HG02588 (cell line): ENCODE data around the gene ANKRD7.
"Not testable (repeated sequence)": the region's sequence is repeated elsewhere in the genome, so short reads cannot be mapped to it uniquely, and the experiment has no call there.

Experiments
- ATAC-seq: cut with Tn5 transposase; IDR thresholded peaks from one replicate; pipeline ENCODE4 v1.9.1; 2021; ENCODE audit warnings: mild to moderate bottlenecking, moderate library complexity; ENCODE audit not compliant: unreplicated experiment

Gene ANKRD7

GRCh38 chr7:118232837-118233236, 8.3 kb downstream of the ANKRD7 start:
- no peak for ATAC-seq

- ATAC-seq: no peak
These were observed 9.3 kb downstream of the ANKRD7 start for GRCh38 chr7:118233799-118234198.

DNA sequence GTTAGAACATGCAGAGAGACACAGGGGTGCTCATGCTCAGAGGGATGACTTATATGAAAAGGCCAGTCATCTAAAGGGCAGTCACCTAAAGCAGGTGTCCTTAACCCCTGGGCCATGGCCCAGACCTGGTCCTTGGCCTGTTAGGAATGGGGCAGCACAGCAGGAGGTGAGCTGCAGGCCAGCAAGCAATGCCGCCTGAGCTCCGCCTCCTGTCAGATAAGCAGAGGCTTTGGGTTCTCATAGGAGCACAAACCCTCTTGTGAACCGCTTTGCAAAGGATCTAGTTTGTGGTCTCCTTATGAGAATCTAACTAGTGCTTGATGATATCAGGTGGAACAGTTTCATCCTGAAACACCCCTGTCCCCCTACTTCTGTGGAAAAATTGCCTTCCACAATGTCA, 14.5 kb downstream of the ANKRD7 start:
- no peak for ATAC-seq

DNA sequence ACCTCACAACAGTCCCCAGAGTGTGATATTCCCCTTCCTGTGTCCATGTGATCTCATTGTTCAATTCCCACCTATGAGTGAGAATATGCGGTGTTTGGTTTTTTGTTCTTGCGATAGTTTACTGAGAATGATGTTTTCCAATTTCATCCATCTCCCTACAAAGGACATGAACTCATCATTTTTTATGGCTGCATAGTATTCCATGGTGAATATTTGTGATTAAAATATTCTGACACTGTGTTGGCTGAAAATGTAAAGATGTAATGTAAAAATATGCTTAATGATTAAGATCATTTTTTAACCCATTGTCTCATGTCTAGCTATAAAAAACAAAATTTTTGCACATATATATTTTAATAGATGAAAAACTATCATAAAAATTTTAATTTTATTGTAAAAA, 15.8 kb downstream of the ANKRD7 start:
- not testable (repeated sequence) for ATAC-seq

GRCh38 chr7:118243695-118244094, 19.2 kb downstream of the ANKRD7 start:
- ATAC-seq: no peak

- no peak for ATAC-seq
These were observed 20.9 kb downstream of the ANKRD7 start for GRCh38 chr7:118245267-118246040.

DNA sequence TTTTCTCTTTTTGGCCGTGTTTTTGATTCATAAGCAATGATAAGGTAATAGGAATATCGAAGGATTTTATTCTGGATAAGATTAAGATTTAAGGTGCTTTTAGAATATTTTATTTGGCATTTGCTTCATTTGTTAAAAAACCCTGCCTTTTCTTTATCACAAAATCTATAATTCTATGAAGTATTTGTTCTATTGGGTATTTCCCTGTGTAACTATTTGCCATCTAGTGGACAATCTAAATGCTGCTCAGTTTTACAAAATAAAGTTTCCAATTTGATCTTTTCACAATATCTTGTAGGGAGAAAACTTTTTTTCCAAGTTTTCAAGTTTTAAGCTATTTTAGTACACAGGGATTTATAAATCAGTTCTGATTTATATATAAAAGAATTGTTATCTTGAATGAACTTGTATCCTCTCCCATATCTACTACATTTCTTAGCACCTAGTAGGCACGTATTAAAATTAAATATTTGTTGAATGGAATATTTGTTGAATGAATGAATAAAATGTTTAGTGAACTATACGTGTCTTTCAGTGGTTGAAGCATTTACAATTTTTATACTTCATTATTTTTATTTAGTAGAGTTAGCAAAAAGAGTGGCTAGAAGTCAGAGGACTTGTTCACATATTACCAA, 26.5 kb downstream of the ANKRD7 start:
- no peak for ATAC-seq

- no peak for ATAC-seq
These were observed 27.6 kb downstream of the ANKRD7 start for GRCh38 chr7:118252087-118252486.

DNA sequence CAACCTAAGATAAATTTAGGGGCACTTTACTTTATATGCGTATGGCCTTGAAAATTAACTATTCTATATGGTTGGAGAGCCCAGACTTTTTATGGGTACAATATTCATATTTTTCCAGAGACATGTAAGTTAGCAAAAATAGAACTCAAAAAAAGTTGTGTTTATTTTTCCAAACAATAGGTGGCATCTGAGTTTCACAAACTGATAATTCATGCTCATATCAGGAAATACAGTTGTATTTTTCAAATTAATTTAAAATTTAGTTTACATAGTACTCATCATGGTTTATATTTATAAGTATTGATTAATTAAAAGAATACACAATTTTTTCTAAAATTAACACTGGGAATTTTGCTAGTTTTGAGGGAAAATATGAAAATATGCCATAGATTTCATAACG, 34.6 kb downstream of the ANKRD7 start:
- no peak for ATAC-seq

DNA sequence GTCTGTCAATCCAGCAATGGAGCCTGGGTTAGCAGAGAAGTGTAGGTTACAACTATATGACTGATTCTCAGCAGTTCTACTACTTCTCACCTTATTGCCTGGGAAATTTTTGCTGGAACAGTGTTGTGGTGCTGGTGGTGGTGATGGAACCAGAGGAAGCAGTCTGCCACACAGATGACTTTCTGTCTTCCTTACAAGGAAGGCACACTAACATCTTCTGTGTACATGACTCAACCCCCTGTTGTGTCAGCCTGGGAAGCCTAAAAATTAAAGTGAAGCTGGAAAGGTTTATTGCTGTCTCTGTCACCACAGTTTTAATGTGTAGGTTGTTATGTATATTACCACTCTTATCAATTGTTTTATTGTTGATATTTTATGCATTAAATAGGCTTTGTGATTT, 40.3 kb downstream of the ANKRD7 start:
- no peak for ATAC-seq

DNA sequence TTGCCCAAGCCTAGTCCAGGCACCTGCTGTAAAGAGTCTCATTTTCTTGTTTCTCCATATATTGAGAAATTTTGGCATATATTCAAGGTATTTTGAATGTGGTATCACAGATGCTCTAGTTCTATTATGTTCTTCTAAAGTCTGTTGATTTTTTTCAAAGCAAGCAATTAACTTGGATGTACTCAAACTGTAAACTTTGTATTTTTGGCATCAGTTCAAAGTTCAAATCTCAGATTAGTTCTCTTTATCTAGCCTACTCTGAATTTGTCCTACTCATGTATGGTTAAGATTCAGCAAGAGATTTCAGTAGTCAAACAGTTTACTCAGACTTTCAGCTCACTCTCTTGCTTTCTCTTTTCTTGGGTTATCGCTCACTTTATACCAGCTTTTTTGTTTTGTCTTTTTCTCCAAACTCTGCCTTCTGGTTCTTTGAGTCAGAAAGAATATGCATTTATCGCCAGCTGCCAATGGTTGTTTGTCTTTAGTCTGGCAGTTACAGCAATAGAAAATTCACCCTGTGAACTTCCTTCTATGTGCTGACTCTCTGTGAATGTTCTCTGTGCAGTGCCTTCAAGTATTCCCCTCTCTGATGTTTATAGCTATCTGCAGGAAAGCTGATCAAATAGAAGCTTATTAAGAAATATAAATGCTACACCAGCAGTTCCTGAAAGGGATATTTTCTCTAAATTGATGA, 56.0 kb downstream of the ANKRD7 start:
- no peak for ATAC-seq

DNA sequence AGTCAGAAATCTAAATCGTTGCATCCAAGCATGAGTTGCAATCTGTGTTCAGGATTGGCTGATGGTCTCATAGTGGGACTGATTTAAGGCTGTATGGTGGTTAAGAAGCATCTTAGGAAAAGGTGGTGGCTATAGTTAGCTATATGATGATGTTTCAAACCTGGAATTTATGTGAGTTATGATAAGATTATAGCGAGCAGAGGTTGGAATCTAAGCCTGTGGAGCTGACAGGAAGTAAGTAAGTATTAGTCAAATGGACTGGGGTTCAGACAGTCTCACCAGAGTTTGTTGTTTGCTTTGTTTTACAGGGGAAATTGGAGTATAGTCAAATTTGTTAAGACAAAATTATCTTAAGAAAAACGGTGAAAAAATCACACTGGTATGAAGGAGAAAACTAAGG, 56.7 kb downstream of the ANKRD7 start:
- no peak for ATAC-seq

- ATAC-seq: no peak
These were observed 60.9 kb downstream of the ANKRD7 start for GRCh38 chr7:118285358-118285757.

DNA sequence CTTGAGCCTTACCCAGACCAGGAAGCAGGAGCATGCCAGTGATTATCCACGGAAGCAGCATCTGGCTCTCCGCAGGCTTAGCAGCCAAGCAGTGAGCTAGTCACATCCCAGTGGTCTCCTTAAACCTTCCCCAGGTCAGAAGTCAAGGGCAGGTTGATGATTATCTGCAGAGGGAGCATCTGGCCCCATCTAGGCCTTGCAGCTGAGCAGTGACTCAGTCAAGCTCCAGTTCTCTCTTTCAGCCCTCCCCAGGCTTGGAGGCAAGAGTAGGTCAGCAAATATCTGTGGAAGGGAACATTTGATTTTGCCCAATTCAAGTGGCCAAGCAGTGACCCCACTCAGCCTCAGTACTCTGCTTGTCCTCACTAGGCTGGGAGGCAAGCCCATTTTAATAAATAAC, 61.6 kb downstream of the ANKRD7 start:
- ATAC-seq: no peak

GRCh38 chr7:118288098-118288497, 63.6 kb downstream of the ANKRD7 start:
- ATAC-seq: peak; percentile 79

- ATAC-seq: no peak
These were observed 65.0 kb downstream of the ANKRD7 start for GRCh38 chr7:118289476-118289875.
